ENCODE measurements around the gene TRIM63.

DNA sequence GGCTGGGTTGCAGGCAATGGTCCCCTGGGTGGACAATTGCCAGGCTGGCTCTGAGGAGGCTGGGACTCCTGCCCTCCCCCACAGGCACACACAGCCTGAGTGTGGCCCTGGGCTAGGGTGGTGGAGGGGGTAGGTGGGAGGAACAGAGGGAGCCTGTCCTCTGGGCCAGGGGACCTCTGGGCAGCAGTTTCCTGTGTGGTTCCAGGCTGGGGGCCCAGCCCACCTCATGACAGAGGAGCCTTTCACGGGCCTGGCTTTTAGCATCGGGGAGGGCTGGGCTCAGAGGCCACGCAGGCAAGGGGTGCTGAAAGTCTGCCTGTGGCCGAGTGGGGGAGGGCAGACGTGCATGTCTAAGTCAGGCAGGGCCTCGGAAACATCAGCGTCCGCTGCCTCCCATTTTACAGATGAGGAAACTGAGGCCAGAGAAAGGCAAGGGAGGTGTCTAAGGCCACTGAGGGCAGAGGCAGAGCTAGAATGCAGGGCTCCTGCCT lies 38.9 kb downstream of the TRIM63 start:
- no peak for TF ChIP-seq SIN3A (IDR thresholded peaks at IDR 0.05; ENCODE audit: borderline replicate concordance, low read depth, low read length)
- no peak for TF ChIP-seq HDAC6 (IDR thresholded peaks at IDR 0.05; ENCODE audit: low read depth, low read length)
- TF ChIP-seq CHD2 (IDR thresholded peaks at IDR 0.05; ENCODE audit: low read depth, low read length) = no peak
- TF ChIP-seq, protein P1, sequence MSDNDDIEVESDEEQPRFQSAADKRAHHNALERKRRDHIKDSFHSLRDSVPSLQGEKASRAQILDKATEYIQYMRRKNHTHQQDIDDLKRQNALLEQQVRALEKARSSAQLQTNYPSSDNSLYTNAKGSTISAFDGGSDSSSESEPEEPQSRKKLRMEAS (IDR thresholded peaks at IDR 0.05) = peak; percentile 46; the same call in 1 of the 2 replicates
- no peak for TF ChIP-seq ZNF644 (CRISPR knock-in tag; IDR thresholded peaks at IDR 0.05; ENCODE audit: low read depth)
- TF ChIP-seq, protein P2, sequence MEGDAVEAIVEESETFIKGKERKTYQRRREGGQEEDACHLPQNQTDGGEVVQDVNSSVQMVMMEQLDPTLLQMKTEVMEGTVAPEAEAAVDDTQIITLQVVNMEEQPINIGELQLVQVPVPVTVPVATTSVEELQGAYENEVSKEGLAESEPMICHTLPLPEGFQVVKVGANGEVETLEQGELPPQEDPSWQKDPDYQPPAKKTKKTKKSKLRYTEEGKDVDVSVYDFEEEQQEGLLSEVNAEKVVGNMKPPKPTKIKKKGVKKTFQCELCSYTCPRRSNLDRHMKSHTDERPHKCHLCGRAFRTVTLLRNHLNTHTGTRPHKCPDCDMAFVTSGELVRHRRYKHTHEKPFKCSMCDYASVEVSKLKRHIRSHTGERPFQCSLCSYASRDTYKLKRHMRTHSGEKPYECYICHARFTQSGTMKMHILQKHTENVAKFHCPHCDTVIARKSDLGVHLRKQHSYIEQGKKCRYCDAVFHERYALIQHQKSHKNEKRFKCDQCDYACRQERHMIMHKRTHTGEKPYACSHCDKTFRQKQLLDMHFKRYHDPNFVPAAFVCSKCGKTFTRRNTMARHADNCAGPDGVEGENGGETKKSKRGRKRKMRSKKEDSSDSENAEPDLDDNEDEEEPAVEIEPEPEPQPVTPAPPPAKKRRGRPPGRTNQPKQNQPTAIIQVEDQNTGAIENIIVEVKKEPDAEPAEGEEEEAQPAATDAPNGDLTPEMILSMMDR (CRISPR knock-in tag; IDR thresholded peaks at IDR 0.05) = no peak
- TF ChIP-seq STAG1 (CRISPR knock-in tag; IDR thresholded peaks at IDR 0.05) = no peak
- TF ChIP-seq, protein P3, sequence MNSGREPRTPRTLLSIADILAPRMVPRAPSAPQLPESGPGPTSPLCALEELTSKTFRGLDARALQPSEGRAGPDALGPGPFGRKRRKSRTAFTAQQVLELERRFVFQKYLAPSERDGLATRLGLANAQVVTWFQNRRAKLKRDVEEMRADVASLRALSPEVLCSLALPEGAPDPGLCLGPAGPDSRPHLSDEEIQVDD (CRISPR knock-in tag; IDR thresholded peaks at IDR 0.05; ENCODE audit: borderline replicate concordance) = no peak
- TF ChIP-seq ZSCAN22 (CRISPR knock-in tag; IDR thresholded peaks at IDR 0.05) = no peak
- no peak for TF ChIP-seq EP300 (IDR thresholded peaks at IDR 0.05; ENCODE audit: low read depth in 2 of 2, low read length in 2 of 2)
- peak; percentile 55; the same call in 1 of the 2 replicates for TF ChIP-seq EP300 (CRISPR knock-in tag; IDR thresholded peaks at IDR 0.05; ENCODE audit: borderline replicate concordance)
- TF ChIP-seq FOXA3 (CRISPR knock-in tag; IDR thresholded peaks at IDR 0.05) = no peak
- TF ChIP-seq GATA4 (IDR thresholded peaks at IDR 0.05; ENCODE audit: borderline replicate concordance, low read depth) = no peak
